ENCODE results near the gene PUDP. TPM values are rescaled to one million over a fixed set of nuclear protein-coding genes. Genes with fewer than 3 reads are reported as not detected.

The PUDP gene
- polyA plus RNA-seq, 2 donors: 3.2 to 8.8 TPM

- no peaks in the 10 kb centered on the region for H3K9me3 ChIP-seq (ENCODE audit: control insufficient read depth in 2 of 2, insufficient read depth in 1 of 2, low read depth in 1 of 2, low read length in 1 of 2)
- peaks cover 3 to 4% of the 10 kb centered on the region in 2 donors for H3K36me3 ChIP-seq (ENCODE audit: control insufficient read depth in 2 of 2, insufficient read depth in 2 of 2, low read length in 1 of 2)
- no peaks in the 10 kb centered on the region for H3K27me3 ChIP-seq (ENCODE audit: control insufficient read depth in 1 of 2, insufficient read depth in 2 of 2, low read length in 2 of 2)
- H3K4me3 ChIP-seq (ENCODE audit: low read depth in 1 of 2, low read length in 2 of 2): no peak overlapping the region
- no peak overlapping the region for H3K27ac ChIP-seq (ENCODE audit: low read depth in 2 of 2, low read length in 1 of 2)
- H3K4me1 ChIP-seq (ENCODE audit: control insufficient read depth in 2 of 2, insufficient read depth in 2 of 2, low read length in 1 of 2): no peaks in the 10 kb centered on the region
- 54 to 64% methylated on average over 3 of the region's 3 CpGs for WGBS, 2 donors
Observed at GRCh38 chrX:7071390-7071789, 76.6 kb downstream of the PUDP start.

- H3K36me3 ChIP-seq (ENCODE audit: control insufficient read depth in 2 of 2, insufficient read depth in 2 of 2, low read length in 1 of 2): no peaks in the 10 kb centered on the region
- H3K4me1 ChIP-seq (ENCODE audit: control insufficient read depth in 2 of 2, insufficient read depth in 2 of 2, low read length in 1 of 2): no peaks in the 10 kb centered on the region
- no peak overlapping the region for H3K4me3 ChIP-seq (ENCODE audit: low read depth in 1 of 2, low read length in 2 of 2)
- WGBS, 2 donors: 76 to 99% methylated on average over 2 of the region's 2 CpGs
- no peaks in the 10 kb centered on the region for H3K27me3 ChIP-seq (ENCODE audit: control insufficient read depth in 1 of 2, insufficient read depth in 2 of 2, low read length in 2 of 2)
- no peak overlapping the region for H3K27ac ChIP-seq (ENCODE audit: low read depth in 2 of 2, low read length in 1 of 2)
- no peaks in the 10 kb centered on the region for H3K9me3 ChIP-seq (ENCODE audit: control insufficient read depth in 2 of 2, insufficient read depth in 1 of 2, low read depth in 1 of 2, low read length in 1 of 2)
Observed at GRCh38 chrX:7069556-7069955, 78.4 kb downstream of the PUDP start.

DNA sequence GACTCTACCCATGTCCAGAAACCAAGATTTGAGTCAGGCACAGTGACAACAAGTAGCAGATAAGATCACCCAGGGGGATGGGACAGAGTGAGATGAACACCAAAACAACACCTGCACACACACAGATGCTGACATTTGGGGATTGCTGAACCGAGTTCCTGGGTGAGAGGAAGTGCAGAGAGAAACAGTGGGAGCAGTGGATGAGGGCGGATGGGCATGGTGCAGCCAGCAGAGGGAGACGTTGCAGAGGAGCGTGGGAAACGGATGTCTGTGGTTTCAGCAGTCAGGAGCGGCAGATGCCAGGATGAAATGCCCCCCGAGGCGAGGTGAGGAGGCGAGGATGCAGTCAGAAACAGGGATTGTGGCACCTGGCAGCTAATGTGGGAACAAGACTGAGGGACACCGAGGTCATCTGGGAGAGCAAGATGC, 79.0 kb downstream of the PUDP start:
- Histone ChIP-seq H3K27me3 (ENCODE audit: control insufficient read depth in 1 of 2, insufficient read depth in 2 of 2, low read length in 2 of 2) (no peaks in the 10 kb centered on the region), H3K9me3 (ENCODE audit: control insufficient read depth in 2 of 2, insufficient read depth in 1 of 2, low read depth in 1 of 2, low read length in 1 of 2) (no peaks in the 10 kb centered on the region), H3K27ac (ENCODE audit: low read depth in 2 of 2, low read length in 1 of 2) (no peak overlapping the region), H3K36me3 (ENCODE audit: control insufficient read depth in 2 of 2, insufficient read depth in 2 of 2, low read length in 1 of 2) (no peaks in the 10 kb centered on the region), H3K4me3 (ENCODE audit: low read depth in 1 of 2, low read length in 2 of 2) (no peak overlapping the region), H3K4me1 (ENCODE audit: control insufficient read depth in 2 of 2, insufficient read depth in 2 of 2, low read length in 1 of 2) (no peaks in the 10 kb centered on the region)
- 73 to 76% methylated on average over 10 of the region's 10 CpGs for WGBS, 2 donors

GRCh38 chrX:7067256-7067655, 80.7 kb downstream of the PUDP start:
- Histone ChIP-seq H3K4me3 (ENCODE audit: low read depth in 1 of 2, low read length in 2 of 2) (no peak overlapping the region), H3K9me3 (ENCODE audit: control insufficient read depth in 2 of 2, insufficient read depth in 1 of 2, low read depth in 1 of 2, low read length in 1 of 2) (no peaks in the 10 kb centered on the region), H3K27me3 (ENCODE audit: control insufficient read depth in 1 of 2, insufficient read depth in 2 of 2, low read length in 2 of 2) (no peaks in the 10 kb centered on the region), H3K27ac (ENCODE audit: low read depth in 2 of 2, low read length in 1 of 2) (no peak overlapping the region), H3K36me3 (ENCODE audit: control insufficient read depth in 2 of 2, insufficient read depth in 2 of 2, low read length in 1 of 2) (no peaks in the 10 kb centered on the region), H3K4me1 (ENCODE audit: control insufficient read depth in 2 of 2, insufficient read depth in 2 of 2, low read length in 1 of 2) (no peaks in the 10 kb centered on the region)
- 92 to 94% methylated on average over 7 of the region's 7 CpGs for WGBS, 2 donors

GRCh38 chrX:7065473-7065872, 82.5 kb downstream of the PUDP start:
- 88 to 92% methylated on average over 8 of the region's 8 CpGs for WGBS, 2 donors
- Histone ChIP-seq H3K36me3 (ENCODE audit: control insufficient read depth in 2 of 2, insufficient read depth in 2 of 2, low read length in 1 of 2) (no peaks in the 10 kb centered on the region), H3K27ac (ENCODE audit: low read depth in 2 of 2, low read length in 1 of 2) (no peak overlapping the region), H3K27me3 (ENCODE audit: control insufficient read depth in 1 of 2, insufficient read depth in 2 of 2, low read length in 2 of 2) (no peaks in the 10 kb centered on the region), H3K9me3 (ENCODE audit: control insufficient read depth in 2 of 2, insufficient read depth in 1 of 2, low read depth in 1 of 2, low read length in 1 of 2) (no peaks in the 10 kb centered on the region), H3K4me1 (ENCODE audit: control insufficient read depth in 2 of 2, insufficient read depth in 2 of 2, low read length in 1 of 2) (no peaks in the 10 kb centered on the region), H3K4me3 (ENCODE audit: low read depth in 1 of 2, low read length in 2 of 2) (no peak overlapping the region)

DNA sequence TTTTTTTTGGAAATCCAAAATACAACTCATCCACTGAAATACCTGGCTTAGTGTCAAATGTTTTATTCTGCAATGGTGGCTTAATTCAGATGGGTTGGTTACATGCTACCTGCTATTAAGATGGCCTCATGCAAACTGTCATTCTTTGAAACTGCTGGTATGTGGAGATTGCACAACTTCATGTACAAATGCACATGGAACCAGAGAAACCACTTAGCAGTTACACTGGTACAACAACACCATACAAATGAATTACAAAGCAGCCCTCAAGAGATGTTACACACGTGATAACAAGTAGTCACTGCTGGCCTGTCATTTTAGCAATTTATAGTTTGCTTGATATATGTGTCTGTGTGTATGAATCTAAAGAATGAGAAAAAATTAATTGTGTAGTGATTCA, 85.0 kb downstream of the PUDP start:
- no peak overlapping the region for H3K27ac ChIP-seq (ENCODE audit: low read depth in 2 of 2, low read length in 1 of 2)
- no peaks in the 10 kb centered on the region for H3K27me3 ChIP-seq (ENCODE audit: control insufficient read depth in 1 of 2, insufficient read depth in 2 of 2, low read length in 2 of 2)
- no peak overlapping the region for H3K4me3 ChIP-seq (ENCODE audit: low read depth in 1 of 2, low read length in 2 of 2)
- no peaks in the 10 kb centered on the region for H3K9me3 ChIP-seq (ENCODE audit: control insufficient read depth in 2 of 2, insufficient read depth in 1 of 2, low read depth in 1 of 2, low read length in 1 of 2)
- no peaks in the 10 kb centered on the region for H3K4me1 ChIP-seq (ENCODE audit: control insufficient read depth in 2 of 2, insufficient read depth in 2 of 2, low read length in 1 of 2)
- WGBS, 2 donors: 73 to 74% methylated on average over 1 of the region's 1 CpG
- H3K36me3 ChIP-seq (ENCODE audit: control insufficient read depth in 2 of 2, insufficient read depth in 2 of 2, low read length in 1 of 2): peaks cover 0 to 3% of the 10 kb centered on the region in 2 donors

GRCh38 chrX:7062276-7062675, 85.7 kb downstream of the PUDP start:
- Histone ChIP-seq H3K27me3 (ENCODE audit: control insufficient read depth in 1 of 2, insufficient read depth in 2 of 2, low read length in 2 of 2) (no peaks in the 10 kb centered on the region), H3K27ac (ENCODE audit: low read depth in 2 of 2, low read length in 1 of 2) (peak overlapping the region in 1 of 2 donors; percentile 38), H3K36me3 (ENCODE audit: control insufficient read depth in 2 of 2, insufficient read depth in 2 of 2, low read length in 1 of 2) (peaks cover 0 to 5% of the 10 kb centered on the region in 2 donors), H3K4me1 (ENCODE audit: control insufficient read depth in 2 of 2, insufficient read depth in 2 of 2, low read length in 1 of 2) (no peaks in the 10 kb centered on the region), H3K9me3 (ENCODE audit: control insufficient read depth in 2 of 2, insufficient read depth in 1 of 2, low read depth in 1 of 2, low read length in 1 of 2) (no peaks in the 10 kb centered on the region), H3K4me3 (ENCODE audit: low read depth in 1 of 2, low read length in 2 of 2) (no peak overlapping the region)
- WGBS, 2 donors: 65 to 74% methylated on average over 1 of the region's 1 CpG

- Histone ChIP-seq H3K4me3 (ENCODE audit: low read depth in 1 of 2, low read length in 2 of 2) (no peak overlapping the region), H3K27me3 (ENCODE audit: control insufficient read depth in 1 of 2, insufficient read depth in 2 of 2, low read length in 2 of 2) (no peaks in the 10 kb centered on the region), H3K36me3 (ENCODE audit: control insufficient read depth in 2 of 2, insufficient read depth in 2 of 2, low read length in 1 of 2) (peaks cover 0 to 7% of the 10 kb centered on the region in 2 donors), H3K27ac (ENCODE audit: low read depth in 2 of 2, low read length in 1 of 2) (no peak overlapping the region), H3K4me1 (ENCODE audit: control insufficient read depth in 2 of 2, insufficient read depth in 2 of 2, low read length in 1 of 2) (no peaks in the 10 kb centered on the region), H3K9me3 (ENCODE audit: control insufficient read depth in 2 of 2, insufficient read depth in 1 of 2, low read depth in 1 of 2, low read length in 1 of 2) (no peaks in the 10 kb centered on the region)
- WGBS, 2 donors: 91% methylated on average over 2 of the region's 2 CpGs
Observed at GRCh38 chrX:7061429-7061828, 86.5 kb downstream of the PUDP start.

- Histone ChIP-seq H3K4me1 (ENCODE audit: control insufficient read depth in 2 of 2, insufficient read depth in 2 of 2, low read length in 1 of 2) (peaks cover 0 to 3% of the 10 kb centered on the region in 2 donors), H3K27ac (ENCODE audit: low read depth in 2 of 2, low read length in 1 of 2) (no peak overlapping the region), H3K36me3 (ENCODE audit: control insufficient read depth in 2 of 2, insufficient read depth in 2 of 2, low read length in 1 of 2) (peaks cover 0 to 7% of the 10 kb centered on the region in 2 donors), H3K27me3 (ENCODE audit: control insufficient read depth in 1 of 2, insufficient read depth in 2 of 2, low read length in 2 of 2) (no peaks in the 10 kb centered on the region), H3K4me3 (ENCODE audit: low read depth in 1 of 2, low read length in 2 of 2) (no peak overlapping the region), H3K9me3 (ENCODE audit: control insufficient read depth in 2 of 2, insufficient read depth in 1 of 2, low read depth in 1 of 2, low read length in 1 of 2) (no peaks in the 10 kb centered on the region)
- 95 to 97% methylated on average over 6 of the region's 6 CpGs for WGBS, 2 donors
Observed at GRCh38 chrX:7060444-7060843, 87.5 kb downstream of the PUDP start.

DNA sequence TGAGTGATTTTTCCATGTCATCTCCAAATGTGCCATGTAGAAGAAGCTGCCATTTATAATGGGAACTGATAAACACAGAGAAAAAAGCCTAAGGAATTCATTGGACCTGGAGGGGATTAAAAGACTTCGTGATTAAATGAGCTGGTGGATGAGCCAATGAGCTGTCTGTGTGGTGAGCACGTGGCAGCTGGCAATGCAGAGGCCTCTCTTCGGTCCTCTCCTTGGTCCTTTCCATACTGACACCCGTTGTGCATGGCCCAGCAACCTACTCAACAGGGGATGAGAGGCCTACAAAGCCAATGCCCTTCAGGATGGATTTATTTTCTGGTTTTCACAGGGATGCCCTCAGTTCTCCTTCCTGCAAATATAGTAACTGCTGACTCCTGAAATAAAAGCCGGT, 88.1 kb downstream of the PUDP start:
- H3K9me3 ChIP-seq (ENCODE audit: control insufficient read depth in 2 of 2, insufficient read depth in 1 of 2, low read depth in 1 of 2, low read length in 1 of 2): no peaks in the 10 kb centered on the region
- H3K4me1 ChIP-seq (ENCODE audit: control insufficient read depth in 2 of 2, insufficient read depth in 2 of 2, low read length in 1 of 2): peaks cover 0 to 3% of the 10 kb centered on the region in 2 donors
- 91 to 93% methylated on average over 5 of the region's 5 CpGs for WGBS, 2 donors
- no peak overlapping the region for H3K27ac ChIP-seq (ENCODE audit: low read depth in 2 of 2, low read length in 1 of 2)
- H3K36me3 ChIP-seq (ENCODE audit: control insufficient read depth in 2 of 2, insufficient read depth in 2 of 2, low read length in 1 of 2): peaks cover 0 to 7% of the 10 kb centered on the region in 2 donors
- no peaks in the 10 kb centered on the region for H3K27me3 ChIP-seq (ENCODE audit: control insufficient read depth in 1 of 2, insufficient read depth in 2 of 2, low read length in 2 of 2)
- no peak overlapping the region for H3K4me3 ChIP-seq (ENCODE audit: low read depth in 1 of 2, low read length in 2 of 2)

Data from esophagus (tissue), 2 donors.